Adrenal gland (tissue), 12 donors: ENCODE data around the gene C2CD4B. TPM values are rescaled to one million over a fixed set of nuclear protein-coding genes. Genes with fewer than 3 reads are reported as not detected.

Source experiments
- DNase-seq, 7 donors: peaks; one replicate each; pipeline ENCODE4 v3.0.0-alpha.2; 2019 to 2020
- H3K27ac ChIP-seq, 5 donors: fragments of 200-600 bp; sonication (generic) in 4 of 5; 1 replicate in 3 of 5; 2 replicates in 2 of 5; pipeline versions ENCODE4 v1.5.1 to v1.8.0; 2016 to 2020; ENCODE audit warnings: mild to moderate bottlenecking in 1 of 5
- H3K27me3 ChIP-seq: fragments of 200-600 bp; 2 replicates; pipeline ENCODE4 v1.8.0; 2021
- H3K36me3 ChIP-seq, 2 donors: fragments of 200-600 bp; replicated peaks in 1 of 2; 1 replicate in 1 of 2; 2 replicates in 1 of 2; pipeline versions ENCODE4 v1.5.1 to v1.8.0; 2018 to 2022
- H3K4me1 ChIP-seq, 2 donors: fragments of 200-600 bp; replicated peaks in 1 of 2; 1 replicate in 1 of 2; 2 replicates in 1 of 2; pipeline versions ENCODE4 v1.5.1 to v1.8.0; 2018 to 2021
- H3K4me3 ChIP-seq, 4 donors: fragments of 200-600 bp; sonication (generic) in 3 of 4; one replicate each; pipeline ENCODE4 v1.5.1; 2016 to 2018
- H3K9me3 ChIP-seq, 3 donors: fragments of 200-600 bp; sonication (generic) in 1 of 3; replicated peaks in 1 of 3; 1 replicate in 2 of 3; 2 replicates in 1 of 3; pipeline versions ENCODE4 v1.5.1 to v1.8.0; 2016 to 2021
- CTCF ChIP-seq, 6 experiments: fragments of 450-650 bp in 4 of 6; fragments of 200-600 bp in 2 of 6; sonication (generic) in 1 of 6; IDR thresholded peaks; 1 replicate in 5 of 6; 2 replicates in 1 of 6; pipeline versions ENCODE4 v1.5.1 to v1.8.0; 2016 to 2021; ENCODE audit warnings: antibody characterized with exemption in 6 of 6, mild to moderate bottlenecking in 2 of 6, moderate library complexity in 1 of 6
- POLR2A ChIP-seq, 2 donors: fragments of 450-650 bp; IDR thresholded peaks; one replicate each; pipeline ENCODE4 v1.6.1; 2017; ENCODE audit warnings: antibody characterized with exemption in 2 of 2, mild to moderate bottlenecking in 2 of 2, moderate library complexity in 1 of 2
- WGBS, 4 donors: extraction: QIAGEN DNeasy Blood & Tissue Kit in 2 of 4; methylation state at CpG; one replicate each; pipeline versions ENCODE4 v1.1.5 to v1.1.7; 2013 to 2017; 5-methylcytosine and 5-hydroxymethylcytosine counted together
- intact Hi-C, 2 donors: fragments of 100-400 bp; cut with DNase I; formaldehyde crosslinking; loops; one replicate each; pipeline versions ENCODE4 v1.14.1 to v1.15.0; 2022 to 2023
- polyA plus RNA-seq, 3 donors: library from polyadenylated mRNA; stranded (reverse); fragments of 200-250 nt in 2 of 3; fragments of 350-450 nt in 1 of 3; fragmentation: Illumina TruSeq in 1 of 3; extraction: RNeasy Lipid Tissue Mini Kit (QIAGEN cat#74804) in 1 of 3; gene quantifications; one replicate each; pipeline ENCODE4 v1.2.3, GENCODE V29; 2013 to 2014
- total RNA-seq, 9 donors: library from RNA; depleted of rRNA in 4 of 9; stranded (reverse); fragments of >200 nt in 4 of 9; fragments of 120-200 nt in 1 of 9; fragmentation: NEBNext Ultra II Directional in 1 of 9; extraction: Animal tissue kit (Norgen Biotek cat#: 25700) in 1 of 9; gene quantifications; one replicate each; pipeline versions ENCODE4 v1.1.0 to v1.2.4, GENCODE V29; 2013 to 2023
- donor health status: healthy with polysubstance abuse.
- donor health status: Bipolar disorder and iron deficiency.
- donor health status: DM: yes; HTN: yes; CAD: no.
- donor health status: DM: no; HTN: no; CAD: no.
- donor health status: DM: no; HTN: no; CAD: no.
- donor health status: DM: yes; HTN: yes; CAD: no.

Gene C2CD4B
- total and polyA plus RNA-seq, 12 donors, result 0.61 to 3.6 (median 1.3) TPM; not detected in 3

GRCh38 chr15:62190675-62191074 lies 25.6 kb upstream of the C2CD4B start:
- Histone ChIP-seq H3K27me3 (no peaks in the 10 kb centered on the region), H3K4me3 (no peak overlapping the region), H3K9me3 (no peaks in the 10 kb centered on the region), H3K27ac (no peak overlapping the region), H3K4me1 (no peaks in the 10 kb centered on the region), H3K36me3 (no peaks in the 10 kb centered on the region)
- intact Hi-C loops, result no loop called here
- TF ChIP-seq CTCF (IDR thresholded peaks at IDR 0.05) (no peak), POLR2A (IDR thresholded peaks at IDR 0.05) (no peak)
- DNase-seq, result no peak
- WGBS, 4 donors, result 64 to 74% (median 69%) methylated on average over 2 of the region's 2 CpGs

- TF ChIP-seq CTCF (IDR thresholded peaks at IDR 0.05), result no peak
- no peak for TF ChIP-seq POLR2A (IDR thresholded peaks at IDR 0.05)
- DNase-seq, result no peak
- no peaks in the 10 kb centered on the region for H3K4me1 ChIP-seq
- WGBS, 4 donors, result 42 to 67% (median 65%) methylated on average over 2 of the region's 2 CpGs
- no peaks in the 10 kb centered on the region for H3K36me3 ChIP-seq
- H3K27ac ChIP-seq, result no peak overlapping the region
- H3K9me3 ChIP-seq, result no peaks in the 10 kb centered on the region
- no peaks in the 10 kb centered on the region for H3K27me3 ChIP-seq
- no peak overlapping the region for H3K4me3 ChIP-seq
- intact Hi-C loops, result no loop called here
Measured at GRCh38 chr15:62190274-62190673, 25.2 kb upstream of the C2CD4B start.

GRCh38 chr15:62188744-62189143 lies 23.7 kb upstream of the C2CD4B start:
- Histone ChIP-seq H3K4me3 (no peak overlapping the region), H3K36me3 (no peaks in the 10 kb centered on the region), H3K27me3 (no peaks in the 10 kb centered on the region), H3K4me1 (no peaks in the 10 kb centered on the region), H3K27ac (no peak overlapping the region), H3K9me3 (no peaks in the 10 kb centered on the region)
- 79 to 87% (median 81%) methylated on average over 5 of the region's 5 CpGs for WGBS, 4 donors
- intact Hi-C loops, result no loop called here
- TF ChIP-seq CTCF (IDR thresholded peaks at IDR 0.05) (no peak), POLR2A (IDR thresholded peaks at IDR 0.05) (no peak)
- no peak for DNase-seq

- no peaks in the 10 kb centered on the region for H3K36me3 ChIP-seq
- no peak for DNase-seq
- TF ChIP-seq CTCF (IDR thresholded peaks at IDR 0.05) (no peak), POLR2A (IDR thresholded peaks at IDR 0.05) (no peak)
- no peaks in the 10 kb centered on the region for H3K27me3 ChIP-seq
- intact Hi-C loops, result no loop called here
- H3K4me1 ChIP-seq, result no peaks in the 10 kb centered on the region
- H3K9me3 ChIP-seq, result no peaks in the 10 kb centered on the region
- H3K27ac ChIP-seq, result no peak overlapping the region
- WGBS, 4 donors, result 57 to 79% (median 73%) methylated on average over 1 of the region's 1 CpG
- H3K4me3 ChIP-seq, result no peak overlapping the region
Measured at GRCh38 chr15:62187910-62188309, 22.8 kb upstream of the C2CD4B start.
